ENCODE data around the gene CCDC188. TPM values are rescaled to one million over a fixed set of nuclear protein-coding genes. Genes with fewer than 3 reads are reported as not detected.

The CCDC188 gene
- total RNA-seq, 1 experiment from 2014 or later: 0.84 TPM

GRCh38 chr22:20156042-20156389 is 5.2 kb upstream of the CCDC188 start:
- Histone ChIP-seq H3K9me3 (replicated peaks) (no peaks in the 10 kb centered on the region), H3K27ac (no peak overlapping the region)
- DNase-seq (ENCODE audit: low read depth in 1 of 2, low spot score in 2 of 2): no peak

GRCh38 chr22:20155330-20156041 is 4.6 kb upstream of the CCDC188 start:
- Histone ChIP-seq H3K4me3 (peak overlapping the region; percentile 31), H3K9me3 (replicated peaks) (no peaks in the 10 kb centered on the region), H3K27ac (no peak overlapping the region), H3K27me3 (replicated peaks) (no peaks in the 10 kb centered on the region), H3K36me3 (no peaks in the 10 kb centered on the region), H3K4me1 (replicated peaks) (peaks cover 16% of the 10 kb centered on the region)
- peak; percentile 66 to 82 for DNase-seq (ENCODE audit: low read depth in 1 of 2, low spot score in 2 of 2)

More at GRCh38 chr22:20156042-20156389, 5.2 kb upstream of the CCDC188 start:
- Histone ChIP-seq H3K4me3 (no peak overlapping the region), H3K4me1 (replicated peaks) (peaks cover 16% of the 10 kb centered on the region), H3K27me3 (replicated peaks) (no peaks in the 10 kb centered on the region), H3K36me3 (no peaks in the 10 kb centered on the region)

- H3K27ac ChIP-seq: no peak overlapping the region
- H3K36me3 ChIP-seq: no peaks in the 10 kb centered on the region
- H3K9me3 ChIP-seq (replicated peaks): no peaks in the 10 kb centered on the region
These were observed 3.8 kb upstream of the CCDC188 start for GRCh38 chr22:20154602-20155187.

GRCh38 chr22:20153945-20154344 is 3.1 kb upstream of the CCDC188 start:
- Histone ChIP-seq H3K27ac (no peak overlapping the region), H3K27me3 (replicated peaks) (no peaks in the 10 kb centered on the region)
- DNase-seq (ENCODE audit: low read depth in 1 of 2, low spot score in 2 of 2): no peak

More at GRCh38 chr22:20154602-20155187, 3.8 kb upstream of the CCDC188 start:
- no peak for DNase-seq (ENCODE audit: low read depth in 1 of 2, low spot score in 2 of 2)
- Histone ChIP-seq H3K4me1 (replicated peaks) (peaks cover 16% of the 10 kb centered on the region), H3K27me3 (replicated peaks) (no peaks in the 10 kb centered on the region), H3K4me3 (peak overlapping the region; percentile 31)

GRCh38 chr22:20152464-20152890 is 1.6 kb upstream of the CCDC188 start:
- Histone ChIP-seq H3K27ac (no peak overlapping the region), H3K4me3 (no peak overlapping the region), H3K4me1 (replicated peaks) (peaks cover 16% of the 10 kb centered on the region), H3K36me3 (no peaks in the 10 kb centered on the region), H3K9me3 (replicated peaks) (no peaks in the 10 kb centered on the region), H3K27me3 (replicated peaks) (no peaks in the 10 kb centered on the region)
- no peak for DNase-seq (ENCODE audit: low read depth in 1 of 2, low spot score in 2 of 2)

More at GRCh38 chr22:20153945-20154344, 3.1 kb upstream of the CCDC188 start:
- Histone ChIP-seq H3K36me3 (no peaks in the 10 kb centered on the region), H3K4me1 (replicated peaks) (peaks cover 16% of the 10 kb centered on the region), H3K4me3 (no peak overlapping the region), H3K9me3 (replicated peaks) (no peaks in the 10 kb centered on the region)

- Histone ChIP-seq H3K27ac (no peak overlapping the region), H3K4me3 (no peak overlapping the region), H3K9me3 (replicated peaks) (no peaks in the 10 kb centered on the region), H3K36me3 (no peaks in the 10 kb centered on the region), H3K27me3 (replicated peaks) (no peaks in the 10 kb centered on the region), H3K4me1 (replicated peaks) (peaks cover 16% of the 10 kb centered on the region)
- DNase-seq (ENCODE audit: low read depth in 1 of 2, low spot score in 2 of 2): no peak
These were observed 377 bp upstream of the CCDC188 start for GRCh38 chr22:20151276-20151588.

- Histone ChIP-seq H3K36me3 (no peaks in the 10 kb centered on the region), H3K4me1 (replicated peaks) (peaks cover 5% of the 10 kb centered on the region), H3K27ac (no peak overlapping the region), H3K4me3 (no peak overlapping the region), H3K27me3 (replicated peaks) (no peaks in the 10 kb centered on the region), H3K9me3 (replicated peaks) (no peaks in the 10 kb centered on the region)
- DNase-seq (ENCODE audit: low read depth in 1 of 2, low spot score in 2 of 2): no peak
These were observed 1.3 kb downstream of the CCDC188 start for GRCh38 chr22:20149257-20150250.

GRCh38 chr22:20148414-20148813 is 2.4 kb downstream of the CCDC188 start:
- H3K36me3 ChIP-seq: peaks cover 2% of the 10 kb centered on the region; the same call in 1 of the 2 replicates
- H3K27me3 ChIP-seq (replicated peaks): no peaks in the 10 kb centered on the region
- H3K4me3 ChIP-seq: no peak overlapping the region
- no peak overlapping the region for H3K27ac ChIP-seq
- DNase-seq (ENCODE audit: low read depth in 1 of 2, low spot score in 2 of 2): no peak
- H3K9me3 ChIP-seq (replicated peaks): no peaks in the 10 kb centered on the region
- H3K4me1 ChIP-seq (replicated peaks): no peaks in the 10 kb centered on the region

GRCh38 chr22:20147237-20147988 is 3.4 kb downstream of the CCDC188 start:
- no peak for DNase-seq (ENCODE audit: low read depth in 1 of 2, low spot score in 2 of 2)
- H3K36me3 ChIP-seq: peaks cover 4% of the 10 kb centered on the region; the same call in 1 of the 2 replicates
- no peaks in the 10 kb centered on the region for H3K9me3 ChIP-seq (replicated peaks)

GRCh38 chr22:20146777-20147176 is 4.1 kb downstream of the CCDC188 start:
- H3K27me3 ChIP-seq (replicated peaks): no peaks in the 10 kb centered on the region
- peaks cover 4% of the 10 kb centered on the region; the same call in 1 of the 2 replicates for H3K36me3 ChIP-seq
- no peak overlapping the region for H3K4me3 ChIP-seq
- H3K4me1 ChIP-seq (replicated peaks): peaks cover 4% of the 10 kb centered on the region
- DNase-seq (ENCODE audit: low read depth in 1 of 2, low spot score in 2 of 2): no peak
- H3K9me3 ChIP-seq (replicated peaks): no peaks in the 10 kb centered on the region
- no peak overlapping the region for H3K27ac ChIP-seq

More at GRCh38 chr22:20147237-20147988, 3.4 kb downstream of the CCDC188 start:
- Histone ChIP-seq H3K27me3 (replicated peaks) (no peaks in the 10 kb centered on the region), H3K4me3 (no peak overlapping the region), H3K4me1 (replicated peaks) (no peaks in the 10 kb centered on the region), H3K27ac (no peak overlapping the region)

- Histone ChIP-seq H3K27ac (no peak overlapping the region), H3K27me3 (replicated peaks) (no peaks in the 10 kb centered on the region), H3K9me3 (replicated peaks) (no peaks in the 10 kb centered on the region), H3K36me3 (peaks cover 4% of the 10 kb centered on the region; the same call in 1 of the 2 replicates), H3K4me3 (no peak overlapping the region), H3K4me1 (replicated peaks) (peaks cover 11% of the 10 kb centered on the region)
- no peak for DNase-seq (ENCODE audit: low read depth in 1 of 2, low spot score in 2 of 2)
These were observed 5.0 kb downstream of the CCDC188 start for GRCh38 chr22:20145832-20146223.

- H3K4me3 ChIP-seq: no peak overlapping the region
- H3K9me3 ChIP-seq (replicated peaks): no peaks in the 10 kb centered on the region
- peaks cover 11% of the 10 kb centered on the region for H3K4me1 ChIP-seq (replicated peaks)
- DNase-seq (ENCODE audit: low read depth in 1 of 2, low spot score in 2 of 2): no peak
- H3K27ac ChIP-seq: no peak overlapping the region
- H3K27me3 ChIP-seq (replicated peaks): no peaks in the 10 kb centered on the region
- H3K36me3 ChIP-seq: peaks cover 4% of the 10 kb centered on the region; the same call in 1 of the 2 replicates
These were observed 5.5 kb downstream of the CCDC188 start for GRCh38 chr22:20145206-20145831.
